ENCODE measurements around the gene NAA38. TPM values are rescaled to one million over a fixed set of nuclear protein-coding genes. Genes with fewer than 3 reads are reported as not detected.

NAA38 gene
- total RNA-seq, 1 donor from 2014 or later, result 60.2 TPM

- Mint-ChIP-seq H3K9me3 (ENCODE audit: unreplicated experiment) (no peaks in the 10 kb centered on the region), H3K4me3 (ENCODE audit: unreplicated experiment) (no peak overlapping the region), H3K36me3 (ENCODE audit: low read depth, unreplicated experiment) (peaks cover 12% of the 10 kb centered on the region), H3K27ac (ENCODE audit: unreplicated experiment) (no peak overlapping the region), H3K27me3 (ENCODE audit: low read depth, unreplicated experiment) (no peaks in the 10 kb centered on the region), H3K4me1 (ENCODE audit: low read depth, unreplicated experiment) (no peaks in the 10 kb centered on the region)
- Histone ChIP-seq H3K9me3 (ENCODE audit: insufficient read depth, low read depth, low read length) (no peaks in the 10 kb centered on the region), H2AFZ (ENCODE audit: low read depth, low read length) (peak overlapping the region; percentile 18), H3K4me2 (ENCODE audit: low read length) (peak overlapping the region; percentile 96), H3K4me1 (ENCODE audit: insufficient read depth, low read length) (peaks cover 35% of the 10 kb centered on the region), H3K27ac (ENCODE audit: low read depth, low read length) (peak overlapping the region; percentile 84), H3K27me3 (ENCODE audit: insufficient read depth, low read length) (no peaks in the 10 kb centered on the region), H3K9ac (ENCODE audit: low read length) (peak overlapping the region; percentile 87), H3K4me3 (ENCODE audit: insufficient read depth, low read depth, low read length) (peak overlapping the region; percentile 71), H3K36me3 (ENCODE audit: insufficient read depth, low read length) (peaks cover 2% of the 10 kb centered on the region), H3K79me2 (ENCODE audit: insufficient read depth, low read length) (peaks cover 40% of the 10 kb centered on the region), H4K20me1 (ENCODE audit: insufficient read depth, low read length) (peaks cover 33% of the 10 kb centered on the region)
- DNase-seq (ENCODE audit: low read depth) (no peak), FAIRE-seq (no peak)
- no peak for TF ChIP-seq EZH2 (IDR thresholded peaks at IDR 0.05; ENCODE audit: insufficient read depth, low read length)
- no peak for TF ChIP-seq CTCF (IDR thresholded peaks at IDR 0.05; ENCODE audit: insufficient read depth, low read depth, low read length)
Measured at GRCh38 chr17:7886227-7887037, 29.1 kb upstream of the NAA38 start.

GRCh38 chr17:7885367-7886226, 28.2 kb upstream of the NAA38 start:
- Histone ChIP-seq H3K4me2 (ENCODE audit: low read length) (peak overlapping the region; percentile 96), H2AFZ (ENCODE audit: low read depth, low read length) (peak overlapping the region; percentile 36), H3K27me3 (ENCODE audit: insufficient read depth, low read length) (no peaks in the 10 kb centered on the region), H3K4me1 (ENCODE audit: insufficient read depth, low read length) (peaks cover 35% of the 10 kb centered on the region), H3K36me3 (ENCODE audit: insufficient read depth, low read length) (peaks cover 9% of the 10 kb centered on the region), H3K4me3 (ENCODE audit: insufficient read depth, low read depth, low read length) (peak overlapping the region; percentile 71), H3K9ac (ENCODE audit: low read length) (peak overlapping the region; percentile 87), H3K27ac (ENCODE audit: low read depth, low read length) (peak overlapping the region; percentile 84), H3K79me2 (ENCODE audit: insufficient read depth, low read length) (peaks cover 40% of the 10 kb centered on the region), H4K20me1 (ENCODE audit: insufficient read depth, low read length) (peaks cover 28% of the 10 kb centered on the region), H3K9me3 (ENCODE audit: insufficient read depth, low read depth, low read length) (no peaks in the 10 kb centered on the region)
- H3K27ac Mint-ChIP-seq (ENCODE audit: unreplicated experiment), result no peak overlapping the region
- H3K27me3 Mint-ChIP-seq (ENCODE audit: low read depth, unreplicated experiment), result no peaks in the 10 kb centered on the region
- H3K36me3 Mint-ChIP-seq (ENCODE audit: low read depth, unreplicated experiment), result peaks cover 7% of the 10 kb centered on the region
- no peaks in the 10 kb centered on the region for H3K4me1 Mint-ChIP-seq (ENCODE audit: low read depth, unreplicated experiment)
- FAIRE-seq (no peak), DNase-seq (ENCODE audit: low read depth) (no peak)
- no peak overlapping the region for H3K4me3 Mint-ChIP-seq (ENCODE audit: unreplicated experiment)
- no peak for TF ChIP-seq EZH2 (IDR thresholded peaks at IDR 0.05; ENCODE audit: insufficient read depth, low read length)
- H3K9me3 Mint-ChIP-seq (ENCODE audit: unreplicated experiment), result no peaks in the 10 kb centered on the region

GRCh38 chr17:7884581-7885366, 27.4 kb upstream of the NAA38 start:
- Histone ChIP-seq H3K9ac (ENCODE audit: low read length) (peak overlapping the region; percentile 87), H3K4me1 (ENCODE audit: insufficient read depth, low read length) (peaks cover 35% of the 10 kb centered on the region), H4K20me1 (ENCODE audit: insufficient read depth, low read length) (peaks cover 21% of the 10 kb centered on the region), H3K79me2 (ENCODE audit: insufficient read depth, low read length) (peaks cover 32% of the 10 kb centered on the region), H3K9me3 (ENCODE audit: insufficient read depth, low read depth, low read length) (no peaks in the 10 kb centered on the region), H2AFZ (ENCODE audit: low read depth, low read length) (no peak overlapping the region), H3K4me3 (ENCODE audit: insufficient read depth, low read depth, low read length) (peak overlapping the region; percentile 71), H3K4me2 (ENCODE audit: low read length) (peak overlapping the region; percentile 96), H3K27ac (ENCODE audit: low read depth, low read length) (peak overlapping the region; percentile 84), H3K27me3 (ENCODE audit: insufficient read depth, low read length) (no peaks in the 10 kb centered on the region), H3K36me3 (ENCODE audit: insufficient read depth, low read length) (peaks cover 14% of the 10 kb centered on the region)
- no peaks in the 10 kb centered on the region for H3K27me3 Mint-ChIP-seq (ENCODE audit: low read depth, unreplicated experiment)
- peaks cover 3% of the 10 kb centered on the region for H3K36me3 Mint-ChIP-seq (ENCODE audit: low read depth, unreplicated experiment)
- no peak for FAIRE-seq
- H3K27ac Mint-ChIP-seq (ENCODE audit: unreplicated experiment), result no peak overlapping the region
- H3K4me1 Mint-ChIP-seq (ENCODE audit: low read depth, unreplicated experiment), result no peaks in the 10 kb centered on the region
- peak overlapping the region; percentile 81 for H3K4me3 Mint-ChIP-seq (ENCODE audit: unreplicated experiment)
- TF ChIP-seq CTCF (IDR thresholded peaks at IDR 0.05; ENCODE audit: insufficient read depth, low read depth, low read length) (no peak), EZH2 (IDR thresholded peaks at IDR 0.05; ENCODE audit: insufficient read depth, low read length) (no peak)
- no peak for DNase-seq (ENCODE audit: low read depth)
- H3K9me3 Mint-ChIP-seq (ENCODE audit: unreplicated experiment), result no peaks in the 10 kb centered on the region

Data from astrocyte (in vitro differentiated cells and primary cell).